Activated CD8-positive, alpha-beta memory T cell treated with anti-CD3 and anti-CD28 coated beads for 4 hours (primary cell): Measurements from ENCODE around the gene MPPED1.

Experiments
- DNase-seq, 2 donors: peaks; one replicate each; pipeline ENCODE4 v3.0.0-alpha.2; 2020; ENCODE audit warnings: low read depth in 2 of 2

The MPPED1 gene

GRCh38 chr22:43448048-43448447, 36.2 kb downstream of the MPPED1 start:
- DNase-seq: no peak

DNA sequence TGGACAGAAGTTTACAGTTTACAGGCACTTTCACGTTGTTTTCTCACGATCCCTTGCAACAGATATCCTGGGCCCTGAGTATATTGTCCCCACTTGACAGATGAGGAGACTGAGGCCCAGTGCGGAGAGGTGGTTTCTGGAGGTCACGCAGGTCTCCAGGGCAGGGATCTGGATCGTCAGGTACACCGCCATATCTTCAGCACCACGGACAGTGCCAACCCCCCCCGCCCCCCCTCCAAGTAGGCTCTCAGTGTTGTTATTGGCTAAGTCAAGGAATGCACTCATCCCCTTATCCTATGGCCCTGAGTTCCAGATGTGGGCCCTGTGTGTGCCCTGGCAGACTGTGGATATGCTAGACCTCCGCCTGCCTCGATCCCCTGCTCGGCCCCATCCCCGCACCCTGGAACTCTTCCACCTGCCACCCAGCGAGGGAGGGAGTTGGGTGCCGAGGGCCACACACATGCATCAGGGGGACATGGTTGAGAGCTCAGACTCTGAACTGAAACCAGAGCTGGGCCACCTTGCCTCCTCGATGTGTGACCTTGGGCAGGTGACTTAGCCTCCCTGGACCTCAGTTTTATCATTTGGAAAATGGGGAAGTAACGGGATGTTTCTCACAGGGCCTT, 37.5 kb downstream of the MPPED1 start:
- DNase-seq: no peak

- DNase-seq: no peak
These were observed 38.0 kb downstream of the MPPED1 start for GRCh38 chr22:43449831-43450225.

- no peak for DNase-seq
These were observed 39.7 kb downstream of the MPPED1 start for GRCh38 chr22:43451371-43452050.

DNA sequence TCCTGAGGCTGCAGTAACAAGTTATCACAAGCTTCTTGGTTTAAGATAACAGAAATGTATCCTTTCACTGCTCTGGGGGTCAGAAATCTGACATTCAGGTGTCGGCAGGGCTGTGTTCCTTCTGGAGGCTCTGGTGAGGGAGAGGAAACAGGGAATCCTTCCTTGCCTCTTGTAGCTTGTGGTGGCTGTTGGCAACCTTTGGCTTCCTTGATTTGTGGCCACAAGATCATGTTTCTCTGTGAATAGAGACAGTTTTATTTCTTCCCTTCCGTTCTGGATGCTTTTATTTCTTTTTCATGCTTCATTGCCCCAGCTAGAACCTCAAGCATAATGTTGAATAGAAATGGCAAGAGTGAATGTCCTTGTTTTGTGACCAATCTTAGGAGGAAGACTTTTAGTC, 44.0 kb downstream of the MPPED1 start:
- DNase-seq: no peak

GRCh38 chr22:43457002-43457401, 45.2 kb downstream of the MPPED1 start:
- no peak for DNase-seq

DNA sequence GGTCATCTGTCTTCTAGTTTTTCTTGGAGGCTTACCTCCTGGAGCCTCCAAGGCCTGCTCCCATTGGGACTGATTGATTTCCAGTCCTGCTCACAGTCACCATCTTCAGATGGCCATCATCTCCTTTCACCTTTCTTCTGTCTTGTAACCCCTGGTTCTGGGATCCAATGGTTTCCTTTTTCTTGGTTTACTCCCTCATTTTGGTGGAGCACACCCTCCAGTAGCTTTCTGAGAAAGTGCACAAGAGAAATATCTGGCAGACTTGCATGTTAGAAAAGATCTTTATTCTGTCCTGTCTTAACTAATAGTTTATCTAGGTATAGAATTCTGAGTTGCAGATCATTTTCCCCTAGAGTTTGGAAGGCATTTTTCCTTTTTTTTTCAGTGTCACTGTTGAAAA, 50.9 kb downstream of the MPPED1 start:
- no peak for DNase-seq

GRCh38 chr22:43464809-43465208, 53.0 kb downstream of the MPPED1 start:
- no peak for DNase-seq

- no peak for DNase-seq
These were observed 53.6 kb downstream of the MPPED1 start for GRCh38 chr22:43465291-43466015.

- DNase-seq: no peak
These were observed 54.9 kb downstream of the MPPED1 start for GRCh38 chr22:43466710-43467109.

DNA sequence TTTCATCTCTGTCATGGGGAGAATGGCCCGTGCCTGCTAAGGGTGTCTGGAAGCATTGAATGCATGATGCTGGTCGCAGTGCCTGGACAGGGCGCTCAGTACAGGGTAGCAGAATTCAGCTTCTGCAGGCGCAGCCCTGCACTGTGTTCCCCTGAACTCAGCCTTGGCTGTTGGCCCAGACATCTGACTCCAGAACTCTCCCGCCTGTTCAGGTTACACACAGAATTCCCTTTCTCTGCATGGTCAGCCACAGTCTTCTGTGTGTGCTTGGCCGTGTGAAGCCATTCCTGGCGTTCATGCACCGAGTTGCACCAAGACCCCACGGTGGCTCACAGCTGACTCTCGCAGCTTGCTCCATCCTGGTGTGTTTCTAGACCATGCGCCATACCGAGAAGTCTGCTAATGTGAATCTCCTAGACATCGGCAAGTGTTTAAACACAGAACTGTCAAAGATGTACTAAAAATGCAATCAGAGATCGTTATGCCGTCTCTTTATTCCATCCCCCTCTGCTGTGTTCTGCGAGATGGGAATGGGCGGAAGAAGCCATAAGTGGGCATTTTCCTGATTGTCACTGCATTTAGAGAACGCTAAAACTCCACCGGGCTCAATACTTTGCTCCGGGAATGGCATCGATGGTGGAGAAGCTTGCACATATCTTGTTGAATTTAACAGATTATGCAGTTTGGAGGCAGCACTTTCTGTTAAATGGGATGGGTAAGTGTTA, 55.6 kb downstream of the MPPED1 start:
- no peak for DNase-seq

- no peak for DNase-seq
These were observed 58.4 kb downstream of the MPPED1 start for GRCh38 chr22:43470253-43470652.

DNA sequence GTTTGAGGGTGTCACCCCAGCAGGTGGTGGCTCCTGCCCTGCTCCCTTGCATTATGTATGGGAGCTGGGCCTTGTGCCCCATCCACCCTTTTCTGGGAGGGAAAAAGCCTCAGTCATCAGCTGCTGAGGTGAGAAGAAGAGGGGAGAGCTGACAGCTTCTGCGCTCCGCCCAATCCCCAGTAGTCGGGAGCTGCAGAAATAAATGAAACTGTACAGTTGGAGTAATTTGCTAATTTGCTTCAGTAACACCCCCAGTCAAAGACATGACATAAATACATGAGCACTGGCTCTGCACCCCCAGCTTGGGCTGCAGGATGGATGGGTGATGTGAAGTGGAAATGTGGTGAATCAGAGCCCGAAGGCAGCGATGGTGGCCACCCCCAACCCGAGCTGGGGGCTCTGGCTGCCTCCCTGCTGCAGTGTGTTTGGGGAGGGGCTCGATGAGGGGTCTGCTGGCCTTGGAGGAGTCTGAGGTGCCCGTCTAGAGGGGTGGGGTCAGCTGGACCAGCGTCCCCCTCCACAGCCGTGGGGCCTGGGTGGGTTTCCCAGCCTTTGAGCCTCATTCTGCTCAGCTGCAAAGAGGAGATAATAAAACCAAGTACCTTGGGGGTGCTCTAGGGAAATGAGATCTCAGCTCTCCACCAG, 59.2 kb downstream of the MPPED1 start:
- DNase-seq: no peak

GRCh38 chr22:43471606-43472135, 59.9 kb downstream of the MPPED1 start:
- DNase-seq: no peak

DNA sequence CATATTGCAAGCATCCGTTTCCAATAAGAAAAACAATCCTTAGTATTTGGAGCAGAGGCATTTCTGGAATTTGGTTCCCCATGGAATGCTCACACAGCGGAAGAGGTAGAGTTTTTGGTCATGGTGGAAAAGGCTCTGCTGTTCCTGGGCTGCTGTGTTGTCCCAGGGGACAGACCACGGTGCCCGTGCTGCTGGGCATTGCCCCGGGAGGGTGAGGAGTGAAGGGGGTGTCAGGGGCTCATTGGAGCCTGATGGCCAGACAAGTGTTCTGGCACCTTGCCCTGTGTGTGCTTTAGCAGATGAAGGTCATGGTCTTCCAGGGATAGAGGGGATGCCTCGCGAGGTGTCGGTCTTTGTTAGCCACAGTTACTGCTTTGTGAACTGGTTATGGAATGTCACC, 61.2 kb downstream of the MPPED1 start:
- no peak for DNase-seq

- DNase-seq: no peak
These were observed 61.6 kb downstream of the MPPED1 start for GRCh38 chr22:43473441-43473840.

- DNase-seq: no peak
These were observed 62.6 kb downstream of the MPPED1 start for GRCh38 chr22:43474161-43475101.

DNA sequence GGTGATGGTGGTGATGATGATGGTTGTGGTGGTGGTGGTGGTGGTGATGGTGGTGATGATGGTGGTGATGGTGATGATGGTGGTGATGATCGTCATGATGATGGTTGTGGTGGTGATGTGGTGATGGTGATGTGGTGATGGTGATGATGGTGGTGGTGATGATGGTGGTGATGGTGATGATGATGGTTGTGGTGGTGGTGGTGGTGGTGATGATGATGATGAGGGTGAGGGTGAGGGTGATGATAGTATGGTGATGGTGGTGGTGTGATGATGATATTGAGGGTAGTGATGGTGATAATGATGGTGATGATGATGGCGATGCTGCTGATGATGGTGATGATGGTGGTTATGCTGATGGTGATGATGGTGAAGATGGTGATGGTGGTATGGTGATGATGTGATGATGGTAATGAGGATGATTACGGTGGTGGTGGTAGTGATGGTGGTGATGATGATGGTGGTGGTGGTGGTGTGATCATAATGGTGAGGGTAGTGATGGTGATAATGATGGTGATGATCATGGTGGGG, 63.8 kb downstream of the MPPED1 start:
- DNase-seq: no peak

DNA sequence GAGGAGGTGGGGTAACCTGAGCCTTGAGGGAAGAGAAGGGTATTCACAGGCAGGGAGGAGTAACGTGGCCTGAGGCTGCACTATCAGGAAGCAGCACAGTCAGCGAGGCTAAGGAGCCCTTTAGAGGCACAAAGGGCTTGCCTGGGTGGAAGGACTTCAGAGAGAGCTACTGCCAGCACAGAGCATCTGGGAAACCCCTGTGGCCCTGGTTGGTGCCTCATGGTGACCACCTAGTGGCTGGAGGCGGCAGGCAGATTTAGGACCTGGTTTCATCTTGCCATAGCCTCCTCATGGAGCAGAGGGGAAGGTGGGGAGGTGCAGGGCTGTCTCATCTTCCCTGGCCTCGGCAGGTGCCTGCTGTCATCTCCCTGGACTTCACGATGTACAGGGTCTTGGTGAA, 64.5 kb downstream of the MPPED1 start:
- no peak for DNase-seq
